ENCODE measurements around the gene ZNF496. TPM values are rescaled to one million over a fixed set of nuclear protein-coding genes. Genes with fewer than 3 reads are reported as not detected.
"Not testable (repeated sequence)": the region's sequence is repeated elsewhere in the genome, so short reads cannot be mapped to it uniquely, and the experiment has no call there.

ZNF496 gene
- total RNA-seq (2014; rRNA removed), result 26.3 and 36.2 TPM in 2 replicates
- 12.0 TPM for polyA plus RNA-seq (2012)

GRCh38 chr1:247331525-247332214, at the start of gene ZNF496:
TSS of gene ZNF496 (minus strand) at chr1:247331867. CDS start at chr1:247329578, 2,289 bp downstream.
- DNase-seq (ENCODE audit: low read depth), result peak; percentile 84

GRCh38 chr1:247378334-247379073, 46.8 kb upstream of the ZNF496 start:
- no peak for DNase-seq (ENCODE audit: low read depth)

GRCh38 chr1:247377656-247378055, 46.0 kb upstream of the ZNF496 start:
- DNase-seq (ENCODE audit: low read depth), result not testable (repeated sequence)

GRCh38 chr1:247376659-247377058, 45.0 kb upstream of the ZNF496 start:
- no peak for DNase-seq (ENCODE audit: low read depth)

GRCh38 chr1:247375747-247376146, 44.1 kb upstream of the ZNF496 start:
- no peak for DNase-seq (ENCODE audit: low read depth)

DNA sequence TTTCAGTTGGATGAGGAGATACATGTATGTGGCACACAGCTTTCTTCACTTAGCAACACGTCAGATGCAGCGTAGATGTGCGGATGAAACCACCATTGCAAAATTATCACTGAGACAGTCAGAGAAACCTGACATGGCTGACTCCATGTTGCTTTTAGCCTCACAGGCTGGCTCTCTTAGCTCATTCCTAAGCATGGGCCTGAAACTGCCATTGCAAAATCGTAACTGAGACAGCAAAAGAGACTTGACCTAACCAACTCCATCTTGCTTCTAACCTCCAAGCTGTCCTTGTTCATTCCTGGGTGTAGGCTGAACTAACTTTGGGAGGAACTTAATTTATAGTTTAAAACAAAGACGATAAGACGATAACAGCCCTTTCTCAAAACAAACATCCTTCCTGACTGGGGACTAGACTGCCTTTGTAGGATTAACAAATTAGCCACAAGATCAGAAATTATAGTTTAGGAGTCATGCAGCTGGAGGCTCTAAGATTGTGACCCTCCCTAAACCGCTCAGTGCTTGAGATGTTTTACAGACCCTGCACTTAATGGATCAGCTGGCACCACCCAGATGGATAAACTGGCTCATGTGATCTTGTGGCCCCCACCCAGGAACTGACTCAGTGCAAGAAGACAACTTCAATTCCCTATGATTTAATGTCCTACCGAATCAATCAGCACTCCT, 43.1 kb upstream of the ZNF496 start:
- DNase-seq (ENCODE audit: low read depth), result not testable (repeated sequence)

DNA sequence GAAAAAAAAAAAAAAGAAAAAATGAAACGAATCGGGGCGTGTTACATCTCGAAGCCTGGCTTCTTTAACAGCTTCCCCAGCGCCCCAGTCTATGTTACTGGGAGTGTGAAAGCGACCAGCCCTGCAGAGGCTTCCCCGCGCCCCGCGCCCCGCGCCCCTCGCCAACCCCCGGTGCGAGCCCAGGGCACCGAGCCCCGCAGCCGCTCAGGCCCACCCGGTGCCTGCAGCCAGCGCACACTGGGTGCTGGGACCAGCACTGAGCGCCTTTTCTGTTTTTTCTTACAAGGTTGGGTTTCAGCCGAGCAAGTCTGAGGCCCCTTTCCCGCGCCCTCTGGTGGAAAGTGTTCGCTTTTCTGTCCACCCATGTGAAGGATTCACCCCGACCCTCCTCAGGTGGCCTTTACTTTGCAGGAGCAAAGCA, 42.1 kb upstream of the ZNF496 start:
- peak; percentile 33 for DNase-seq (ENCODE audit: low read depth)

GRCh38 chr1:247371801-247372259, 40.2 kb upstream of the ZNF496 start:
- no peak for DNase-seq (ENCODE audit: low read depth)

DNA sequence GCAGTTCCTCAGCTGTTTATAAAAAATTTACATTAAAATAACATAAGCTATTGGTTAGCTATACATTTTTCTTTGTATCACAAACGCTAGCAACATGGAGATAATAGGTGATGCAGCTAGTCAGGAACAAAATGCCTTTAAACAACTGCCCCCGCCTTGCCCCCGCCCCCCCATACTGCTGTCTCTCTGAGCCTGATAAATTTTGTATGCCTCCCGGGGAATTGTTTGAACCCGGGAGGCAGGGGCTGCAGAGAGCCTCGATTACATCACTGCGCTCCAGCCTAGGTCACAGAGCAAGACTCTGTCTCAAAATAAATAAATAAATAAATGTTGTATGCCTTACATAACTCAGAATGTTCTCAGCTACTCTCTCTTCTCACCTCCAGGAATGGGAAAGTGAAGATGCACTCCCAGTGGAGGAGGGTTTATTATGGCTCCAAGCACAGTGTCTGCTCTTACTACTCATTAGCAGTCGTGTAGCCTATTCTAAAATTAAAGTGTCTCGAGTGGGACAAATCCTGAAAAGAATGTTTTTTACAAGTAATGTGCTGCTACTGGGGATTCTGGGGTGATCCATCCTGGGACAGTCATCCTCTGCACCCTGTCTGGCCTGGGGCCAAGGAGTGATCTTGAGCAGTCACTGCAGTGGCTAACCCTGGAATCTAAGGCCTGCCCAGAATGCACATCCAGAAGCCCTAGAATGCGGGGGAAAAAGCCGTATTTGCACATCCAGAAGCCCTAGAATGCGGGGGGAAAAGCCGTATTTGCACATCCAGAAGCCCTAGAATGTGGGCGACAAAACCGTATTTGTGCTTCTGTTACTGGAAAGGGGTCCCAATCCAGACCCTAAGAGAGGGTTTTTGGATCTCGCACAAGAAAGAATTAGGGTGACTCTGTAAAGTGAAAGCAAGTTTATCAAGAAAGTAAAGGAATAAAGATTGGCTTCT, 39.4 kb upstream of the ZNF496 start:
- peak; percentile 17 for DNase-seq (ENCODE audit: low read depth)

- DNase-seq (ENCODE audit: low read depth), result no peak
These were observed 37.0 kb upstream of the ZNF496 start for GRCh38 chr1:247368490-247369145.

DNA sequence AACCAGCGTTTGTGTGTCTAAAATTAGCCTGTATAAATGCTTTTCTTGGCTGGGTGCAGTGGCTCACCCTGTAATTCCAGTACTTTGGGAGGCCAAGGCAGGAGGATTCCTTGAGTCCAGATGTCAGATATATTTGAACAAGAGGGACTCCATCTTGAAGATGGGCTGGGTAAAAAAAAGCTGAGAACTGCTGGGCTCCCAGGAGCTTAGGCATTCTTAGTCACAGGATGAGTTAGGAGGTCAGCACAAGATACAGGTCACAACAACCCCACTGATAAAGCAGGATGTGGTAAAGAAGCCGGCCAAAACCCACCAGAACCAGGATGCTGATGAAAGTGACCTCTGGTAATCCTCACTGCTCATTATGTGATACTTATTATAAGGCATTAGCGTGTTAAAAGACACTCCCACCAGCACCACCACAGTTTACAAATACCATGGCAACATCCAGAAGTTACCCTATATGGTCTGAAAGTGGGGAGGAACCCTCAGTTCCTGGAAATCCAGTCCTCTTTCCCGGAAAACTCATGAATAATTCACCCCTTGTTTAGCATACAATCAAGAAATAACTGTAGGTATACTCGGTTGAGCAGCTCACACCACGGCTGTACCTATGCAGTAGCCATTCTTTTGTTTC, 36.2 kb upstream of the ZNF496 start:
- peak; percentile 74 for DNase-seq (ENCODE audit: low read depth)

- DNase-seq (ENCODE audit: low read depth), result no peak
These were observed 35.4 kb upstream of the ZNF496 start for GRCh38 chr1:247366926-247367645.

- DNase-seq (ENCODE audit: low read depth), result not testable (repeated sequence)
These were observed 34.7 kb upstream of the ZNF496 start for GRCh38 chr1:247366345-247366744.

DNA sequence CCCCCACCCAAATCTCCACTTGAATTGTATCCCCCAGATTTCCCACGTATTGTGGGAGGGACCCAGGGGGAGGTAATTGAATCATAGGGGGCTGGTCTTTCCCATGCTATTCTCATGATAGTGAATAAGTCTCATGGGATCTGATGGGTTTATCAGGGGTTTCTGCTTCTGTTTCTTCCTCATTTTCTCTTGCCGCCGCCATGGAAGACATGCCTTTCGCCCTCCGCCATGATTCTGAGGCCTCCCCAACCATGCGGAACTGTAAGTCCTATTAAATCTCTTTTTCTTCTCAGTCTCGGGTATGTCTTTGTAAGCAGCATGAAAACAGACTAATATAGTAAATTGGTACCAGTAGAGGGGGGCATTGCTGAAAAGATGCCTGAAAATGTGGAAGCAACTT, 33.4 kb upstream of the ZNF496 start:
- no peak for DNase-seq (ENCODE audit: low read depth)

DNA sequence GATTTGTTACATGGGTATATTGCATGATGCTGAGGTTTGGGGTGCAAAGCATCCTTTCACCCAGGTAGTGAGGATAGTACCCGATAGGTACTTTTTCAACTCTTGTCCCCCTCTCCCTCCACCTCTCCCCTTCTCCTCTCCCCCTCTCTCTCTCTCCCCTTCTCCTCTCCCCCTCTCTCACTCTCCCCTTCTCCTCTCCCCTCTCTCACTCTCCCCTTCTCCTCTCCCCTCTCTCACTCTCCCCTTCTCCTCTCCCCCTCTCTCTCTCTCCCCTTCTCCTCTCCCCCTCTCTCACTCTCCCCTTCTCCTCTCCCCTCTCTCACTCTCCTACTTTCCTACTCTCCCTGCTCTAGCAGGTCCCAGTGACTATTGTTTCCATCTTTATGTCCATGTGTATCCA, 31.3 kb upstream of the ZNF496 start:
- not testable (repeated sequence) for DNase-seq (ENCODE audit: low read depth)

GRCh38 chr1:247362153-247362552, 30.5 kb upstream of the ZNF496 start:
- peak; percentile 12 for DNase-seq (ENCODE audit: low read depth)

GRCh38 chr1:247360991-247361731, 29.5 kb upstream of the ZNF496 start:
- peak; percentile 16 for DNase-seq (ENCODE audit: low read depth)

GRCh38 chr1:247360116-247360898, 28.6 kb upstream of the ZNF496 start:
- DNase-seq (ENCODE audit: low read depth), result peak; percentile 54

Measured in LHCN-M2 (cell line).